ENCODE results near the gene PAN3. TPM values are rescaled to one million over a fixed set of nuclear protein-coding genes. Genes with fewer than 3 reads are reported as not detected.

Gene PAN3
- total RNA-seq, 4 donors from 2014 or later = 49.5 to 74.0 (median 54.4) TPM

DNA sequence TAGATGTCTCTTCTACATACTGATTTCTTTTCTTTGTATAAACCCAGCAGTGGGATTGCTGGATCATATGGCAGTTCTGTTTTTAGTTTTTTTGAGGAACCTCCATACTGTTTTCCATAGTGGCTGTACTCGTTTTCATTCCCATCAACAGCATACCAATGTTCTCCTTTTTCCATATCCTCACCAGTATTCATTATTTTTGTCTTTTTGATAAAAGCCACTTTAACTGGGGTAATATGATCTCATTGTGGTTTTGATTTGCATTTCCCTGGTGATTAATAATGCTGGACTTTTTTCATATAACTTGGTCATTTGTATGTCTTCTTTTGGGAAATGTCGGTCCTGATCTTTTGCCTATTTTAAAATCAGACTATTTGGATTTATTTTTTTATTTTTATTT is 108.5 kb downstream of the PAN3 start:
- H3K36me3 ChIP-seq = no peaks in the 10 kb centered on the region
- WGBS, 2 donors = 88 to 89% methylated on average over 2 of the region's 2 CpGs
- DNase-seq = no peak
- H3K4me3 ChIP-seq (replicated peaks in 1 of 3) = no peak overlapping the region
- H3K27ac ChIP-seq = no peak overlapping the region
- intact Hi-C loops (cut with DNase I) = no loop called here
- TF ChIP-seq, protein P1, sequence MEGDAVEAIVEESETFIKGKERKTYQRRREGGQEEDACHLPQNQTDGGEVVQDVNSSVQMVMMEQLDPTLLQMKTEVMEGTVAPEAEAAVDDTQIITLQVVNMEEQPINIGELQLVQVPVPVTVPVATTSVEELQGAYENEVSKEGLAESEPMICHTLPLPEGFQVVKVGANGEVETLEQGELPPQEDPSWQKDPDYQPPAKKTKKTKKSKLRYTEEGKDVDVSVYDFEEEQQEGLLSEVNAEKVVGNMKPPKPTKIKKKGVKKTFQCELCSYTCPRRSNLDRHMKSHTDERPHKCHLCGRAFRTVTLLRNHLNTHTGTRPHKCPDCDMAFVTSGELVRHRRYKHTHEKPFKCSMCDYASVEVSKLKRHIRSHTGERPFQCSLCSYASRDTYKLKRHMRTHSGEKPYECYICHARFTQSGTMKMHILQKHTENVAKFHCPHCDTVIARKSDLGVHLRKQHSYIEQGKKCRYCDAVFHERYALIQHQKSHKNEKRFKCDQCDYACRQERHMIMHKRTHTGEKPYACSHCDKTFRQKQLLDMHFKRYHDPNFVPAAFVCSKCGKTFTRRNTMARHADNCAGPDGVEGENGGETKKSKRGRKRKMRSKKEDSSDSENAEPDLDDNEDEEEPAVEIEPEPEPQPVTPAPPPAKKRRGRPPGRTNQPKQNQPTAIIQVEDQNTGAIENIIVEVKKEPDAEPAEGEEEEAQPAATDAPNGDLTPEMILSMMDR (IDR thresholded peaks at IDR 0.05) = no peak
- TF ChIP-seq POLR2A (IDR thresholded peaks at IDR 0.05) = no peak
- no peaks in the 10 kb centered on the region for H3K27me3 ChIP-seq
- H3K9me3 ChIP-seq = no peaks in the 10 kb centered on the region
- H3K4me1 ChIP-seq = no peaks in the 10 kb centered on the region

DNA sequence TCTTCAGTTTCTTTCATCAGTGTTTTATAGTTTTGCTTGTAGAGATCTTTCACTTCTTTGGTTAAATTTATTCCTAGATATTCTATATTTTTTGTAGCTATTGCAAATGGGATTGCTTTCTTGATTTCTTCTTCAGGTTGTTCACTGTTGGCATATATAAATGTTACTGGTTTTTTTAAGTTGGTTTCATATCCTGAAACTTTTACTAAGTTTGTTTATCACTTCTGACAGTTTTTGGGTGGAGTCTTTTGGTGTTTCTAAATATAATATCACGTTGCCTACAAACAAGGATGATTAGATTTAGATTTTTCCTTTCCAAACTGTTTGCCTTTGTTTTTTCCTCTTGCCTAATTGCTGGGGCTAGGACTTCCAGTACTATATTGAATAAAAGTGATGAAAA is 109.7 kb downstream of the PAN3 start:
- Histone ChIP-seq H3K4me1 (no peaks in the 10 kb centered on the region), H3K36me3 (no peaks in the 10 kb centered on the region), H3K4me3 (replicated peaks in 1 of 3) (no peak overlapping the region), H3K9me3 (no peaks in the 10 kb centered on the region), H3K27me3 (no peaks in the 10 kb centered on the region), H3K27ac (no peak overlapping the region)
- no peak for DNase-seq
- intact Hi-C loops (cut with DNase I) = no loop called here
- WGBS, 2 donors = 63 to 69% methylated on average over 1 of the region's 1 CpG
- no peak for TF ChIP-seq POLR2A (IDR thresholded peaks at IDR 0.05)
- TF ChIP-seq, protein P1 (IDR thresholded peaks at IDR 0.05) = no peak

DNA sequence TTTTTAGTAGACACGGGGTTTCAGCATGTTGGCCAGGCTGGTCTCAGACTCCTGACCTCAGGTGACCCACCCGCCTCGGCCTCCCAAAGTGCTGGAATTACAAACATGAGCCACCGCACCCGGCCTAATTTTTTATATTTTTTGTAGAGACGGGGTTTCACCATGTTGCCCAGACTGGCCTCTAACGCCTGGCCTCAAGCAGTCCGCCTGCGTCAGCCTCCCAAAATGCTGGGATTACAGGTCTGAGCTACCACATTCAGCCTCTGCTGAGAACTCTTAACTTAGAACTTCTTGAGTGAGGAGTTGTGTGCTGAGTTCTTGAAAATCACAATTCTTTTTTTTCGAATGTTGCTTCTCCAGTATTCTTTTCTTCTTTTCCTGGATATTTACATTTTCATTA is 112.2 kb downstream of the PAN3 start:
- no peak overlapping the region for H3K4me3 ChIP-seq (replicated peaks in 1 of 3)
- intact Hi-C loops (cut with DNase I) = no loop called here
- WGBS, 2 donors = 76 to 83% methylated on average over 10 of the region's 10 CpGs
- DNase-seq = no peak
- no peak overlapping the region for H3K27ac ChIP-seq
- no peaks in the 10 kb centered on the region for H3K27me3 ChIP-seq
- no peak for TF ChIP-seq POLR2A (IDR thresholded peaks at IDR 0.05)
- TF ChIP-seq, protein P1 (IDR thresholded peaks at IDR 0.05) = no peak
- no peaks in the 10 kb centered on the region for H3K4me1 ChIP-seq
- H3K9me3 ChIP-seq = no peaks in the 10 kb centered on the region
- H3K36me3 ChIP-seq = no peaks in the 10 kb centered on the region

DNA sequence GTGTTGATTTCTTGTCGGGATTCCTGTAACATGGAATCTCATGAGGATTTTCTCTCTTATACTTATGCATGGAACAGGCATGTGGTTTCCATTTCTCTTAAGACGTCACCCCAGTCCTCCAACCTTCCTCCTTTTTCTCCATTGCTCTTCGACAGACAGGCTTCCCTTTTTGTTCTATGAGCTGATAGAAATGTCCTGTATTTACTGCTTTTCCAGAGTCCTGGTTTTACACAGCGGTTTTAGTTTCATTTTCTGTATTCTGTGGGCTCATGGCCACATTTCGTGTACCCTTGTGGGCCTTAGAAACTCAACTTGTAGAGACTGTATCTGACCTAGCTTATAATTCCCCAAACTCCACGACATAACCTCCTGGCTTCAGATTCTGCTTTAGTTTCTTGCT is 113.1 kb downstream of the PAN3 start:
- Histone ChIP-seq H3K4me1 (no peaks in the 10 kb centered on the region), H3K9me3 (no peaks in the 10 kb centered on the region), H3K4me3 (replicated peaks in 1 of 3) (no peak overlapping the region), H3K27ac (no peak overlapping the region), H3K27me3 (no peaks in the 10 kb centered on the region), H3K36me3 (peaks cover 0 to 3% of the 10 kb centered on the region in 2 donors)
- WGBS, 2 donors = 91 to 94% methylated on average over 6 of the region's 6 CpGs
- no peak for TF ChIP-seq POLR2A (IDR thresholded peaks at IDR 0.05)
- TF ChIP-seq, protein P1 (IDR thresholded peaks at IDR 0.05) = no peak
- DNase-seq = no peak
- intact Hi-C loops (cut with DNase I) = no loop called here

DNA sequence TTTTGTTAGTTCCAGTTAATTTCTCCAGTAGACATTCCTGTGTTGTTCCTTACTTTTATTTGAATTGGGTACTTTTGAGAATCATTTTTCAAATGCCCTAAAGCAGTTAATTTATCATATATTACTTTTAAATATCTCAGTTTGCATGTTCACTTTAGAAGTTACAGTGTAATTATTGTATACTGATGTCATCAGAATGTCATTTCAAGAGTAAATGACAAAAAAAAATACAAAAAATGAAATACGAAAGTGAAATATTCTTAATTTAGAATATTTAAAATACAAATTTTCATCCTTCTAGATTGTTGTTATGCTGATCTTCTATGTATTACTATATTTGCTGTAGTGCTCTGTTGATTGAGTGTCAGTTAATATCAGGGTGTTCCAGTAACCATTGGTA is 114.2 kb downstream of the PAN3 start:
- Histone ChIP-seq H3K4me3 (replicated peaks in 1 of 3) (no peak overlapping the region), H3K36me3 (peaks cover 0 to 4% of the 10 kb centered on the region in 2 donors), H3K27me3 (no peaks in the 10 kb centered on the region), H3K4me1 (no peaks in the 10 kb centered on the region), H3K27ac (no peak overlapping the region), H3K9me3 (no peaks in the 10 kb centered on the region)
- intact Hi-C loops (cut with DNase I) = no loop called here
- 95 to 97% methylated on average over 1 of the region's 1 CpG for WGBS, 2 donors
- TF ChIP-seq POLR2A (IDR thresholded peaks at IDR 0.05) = no peak
- TF ChIP-seq, protein P1 (IDR thresholded peaks at IDR 0.05) = no peak
- no peak for DNase-seq
